GM15510 (cell line): Measurements from ENCODE around the gene NANOS2.

ENCODE experiments used
- POLR2A ChIP-seq: IDR thresholded peaks from 3 replicates; pipeline ENCODE4 v1.6.1; 2011; ENCODE audit warnings: borderline replicate concordance; ENCODE audit not compliant: insufficient read length; ENCODE audit errors: extremely low read depth

The NANOS2 gene

GRCh38 chr19:45911291-45911690 is 3.3 kb downstream of the NANOS2 start:
- TF ChIP-seq POLR2A, result no peak

GRCh38 chr19:45908956-45909355 is 5.6 kb downstream of the NANOS2 start:
- TF ChIP-seq POLR2A, result no peak

GRCh38 chr19:45906221-45906620 is 8.4 kb downstream of the NANOS2 start:
- TF ChIP-seq POLR2A, result no peak

GRCh38 chr19:45905011-45905410 is 9.6 kb downstream of the NANOS2 start:
- no peak for TF ChIP-seq POLR2A

- peak; percentile 91 for TF ChIP-seq POLR2A
Observed at GRCh38 chr19:45902651-45903625, 11.6 kb downstream of the NANOS2 start.

- TF ChIP-seq POLR2A, result no peak
Observed at GRCh38 chr19:45901912-45902650, 12.5 kb downstream of the NANOS2 start, which contains the start of gene MYPOP. TSS of gene MYPOP (minus strand) at chr19:45902613. CDS start at chr19:45901773, 840 bp downstream.

GRCh38 chr19:45901432-45901911 is 13.1 kb downstream of the NANOS2 start:
- TF ChIP-seq POLR2A, result no peak

GRCh38 chr19:45900738-45901431 is 13.7 kb downstream of the NANOS2 start:
- TF ChIP-seq POLR2A, result no peak

GRCh38 chr19:45899919-45900589 is 14.5 kb downstream of the NANOS2 start:
- no peak for TF ChIP-seq POLR2A

- TF ChIP-seq POLR2A, result no peak
Observed at GRCh38 chr19:45899253-45899652, 15.3 kb downstream of the NANOS2 start.

- no peak for TF ChIP-seq POLR2A
Observed at GRCh38 chr19:45897261-45897812, 17.2 kb downstream of the NANOS2 start.

- TF ChIP-seq POLR2A, result no peak
Observed at GRCh38 chr19:45895519-45895972, 19.0 kb downstream of the NANOS2 start.

GRCh38 chr19:45890877-45891276 is 23.7 kb downstream of the NANOS2 start:
- no peak for TF ChIP-seq POLR2A
